K562 (cell line): ENCODE data around the gene DGKB. TPM values are rescaled to one million over a fixed set of nuclear protein-coding genes. Genes with fewer than 3 reads are reported as not detected.

Experiments
- ATAC-seq: fragments of 200-7000 bp; cut with Tn5 transposase; 3 replicates; pipeline ENCODE4 v1.9.1; 2020; ENCODE audit warnings: moderate library complexity
- BruUV-seq: library from RNA; stranded (reverse); fragments of 400-500 nt; replicated peaks from 2 replicates; lab custom pipeline; 2021; lab: Mats Ljungman, UMichigan
- CTCF ChIA-PET: fragments of 300-600 bp; formaldehyde crosslinking; extraction: SDS; loops from one replicate; lab custom pipeline; 2021; ENCODE audit warnings: low intra/inter-chr PET ratio; lab: Yijun Ruan, JAX
- POLR2A ChIA-PET: fragments of 300-600, 350-650 bp; sonication (Branson Sonifier 250); formaldehyde crosslinking; extraction: SDS; loops from one replicate; lab custom pipeline; 2021; ENCODE audit warnings: antibody characterized with exemption, inconsistent platforms; lab: Yijun Ruan, JAX
- DNase-seq, 4 experiments: peaks; one replicate each; pipeline versions ENCODE4 v3.0.0 to v3.0.0-alpha.2; 2011 to 2018; ENCODE audit warnings: low spot score in 3 of 4, mixed read lengths in 3 of 4; ENCODE audit errors: extremely low read depth in 1 of 4
- FAIRE-seq: peaks from 2 replicates; lab custom pipeline; 2011; peaks lifted over from hg19 to GRCh38; lab: Jason Lieb, UNC
- H2AFZ ChIP-seq: 2 replicates; pipeline ENCODE4 v1.6.0; 2011; ENCODE audit warnings: low read depth, low read length, control low read depth, inconsistent platforms
- H3K27ac ChIP-seq: fragments of 200-600 bp; 3 replicates; pipeline ENCODE4 v1.8.0; 2011; ENCODE audit warnings: low read depth, mild to moderate bottlenecking, control low read depth, inconsistent platforms, low read length, moderate library complexity, mixed read lengths; ENCODE audit errors: extremely low read depth
- H3K27me3 ChIP-seq, 2 experiments: fragments of 300-600 bp in 1 of 2; 2 replicates in 1 of 2; 3 replicates in 1 of 2; pipeline versions ENCODE4 v1.6.0 to v1.8.0; 2011; ENCODE audit warnings: inconsistent platforms in 2 of 2, low read length in 2 of 2, mild to moderate bottlenecking in 1 of 2, mixed read lengths in 1 of 2, moderate library complexity in 1 of 2; ENCODE audit not compliant: control insufficient read depth in 2 of 2, insufficient read depth in 2 of 2
- H3K36me3 ChIP-seq: fragments of 300-600 bp; 3 replicates; pipeline ENCODE4 v1.8.0; 2011; ENCODE audit warnings: mild to moderate bottlenecking, low read length, inconsistent platforms; ENCODE audit not compliant: control insufficient read depth, insufficient read depth
- H3K4me1 ChIP-seq, 2 experiments: fragments of 200-600 bp in 1 of 2; replicated peaks in 1 of 2; 2 replicates in 1 of 2; 3 replicates in 1 of 2; pipeline versions ENCODE4 v1.5.1 to v1.8.0; 2011; ENCODE audit warnings: inconsistent platforms in 2 of 2, low read length in 2 of 2, mild to moderate bottlenecking in 1 of 2, mixed read lengths in 1 of 2, moderate library complexity in 1 of 2; ENCODE audit not compliant: control insufficient read depth in 2 of 2, insufficient read depth in 2 of 2
- H3K4me2 ChIP-seq: 2 replicates; pipeline ENCODE4 v1.6.1; 2011; ENCODE audit warnings: low read length, control low read depth, inconsistent platforms, mixed read lengths; ENCODE audit not compliant: insufficient read depth
- H3K4me3 ChIP-seq: fragments of 200-600 bp; sonication (generic), shearing (Covaris generic); 2 replicates; pipeline ENCODE4 v1.5.1; 2016; ENCODE audit warnings: control low read depth, inconsistent platforms
- H3K79me2 ChIP-seq: fragments of 200-600 bp; 3 replicates; pipeline ENCODE4 v1.8.0; 2011; ENCODE audit warnings: low read length, inconsistent platforms; ENCODE audit not compliant: control insufficient read depth, insufficient read depth
- H3K9ac ChIP-seq, 2 experiments: 2 replicates each; pipeline versions ENCODE4 v1.6.0 to v1.6.1; 2011; ENCODE audit warnings: low read depth in 2 of 2, low read length in 2 of 2, control low read depth in 1 of 2, inconsistent platforms in 1 of 2, mild to moderate bottlenecking in 1 of 2, mixed read lengths in 1 of 2; ENCODE audit not compliant: insufficient read depth in 1 of 2
- H3K9me1 ChIP-seq: one replicate; pipeline ENCODE4 v1.6.0; 2011; ENCODE audit warnings: inconsistent platforms, mild to moderate bottlenecking, low read length, moderate library complexity; ENCODE audit not compliant: control insufficient read depth, insufficient read depth
- H3K9me3 ChIP-seq: replicated peaks from 2 replicates; pipeline ENCODE4 v1.5.1; 2011; ENCODE audit warnings: low read depth, low read length, inconsistent platforms; ENCODE audit not compliant: control insufficient read depth, insufficient read depth
- H4K20me1 ChIP-seq: replicated peaks from 2 replicates; pipeline ENCODE4 v1.6.1; 2011; ENCODE audit warnings: low read length, inconsistent platforms, mixed read lengths; ENCODE audit not compliant: control insufficient read depth, insufficient read depth
- CHD7 ChIP-seq: fragments of 200-600 bp; sonication (generic); IDR thresholded peaks from one replicate; pipeline ENCODE4 v1.6.1; 2012; ENCODE audit warnings: mild to moderate bottlenecking, low read depth, low read length, inconsistent platforms
- GTF2A2 ChIP-seq: IDR thresholded peaks from 2 replicates; pipeline ENCODE4 v1.6.1; 2016; ENCODE audit warnings: mild to moderate bottlenecking, missing genetic modification characterization, missing compliant biosample characterization
- PURB ChIP-seq: sonication (generic); formaldehyde crosslinking; IDR thresholded peaks from 2 replicates; pipeline ENCODE4 v1.9.0; 2021; ENCODE audit warnings: low read depth, mild to moderate bottlenecking, missing genetic modification reagents
- SNIP1 ChIP-seq: fragments of 450-650 bp; IDR thresholded peaks from 2 replicates; pipeline ENCODE4 v1.7.1; 2017; ENCODE audit warnings: low read depth, mild to moderate bottlenecking
- TARDBP ChIP-seq: fragments of 450-650 bp; IDR thresholded peaks from 2 replicates; pipeline ENCODE4 v1.6.1; 2016
- ZBTB8A ChIP-seq: fragments of 450-650 bp; IDR thresholded peaks from 2 replicates; pipeline ENCODE4 v1.6.1; 2018; ENCODE audit warnings: mild to moderate bottlenecking, moderate library complexity; ENCODE audit not compliant: partially characterized antibody
- ZKSCAN8 ChIP-seq: fragments of 200-800 bp; sonication (Bioruptor generic); IDR thresholded peaks from 2 replicates; pipeline ENCODE4 v1.6.1; 2016; ENCODE audit warnings: missing genetic modification characterization, missing compliant biosample characterization
- ZNF511 ChIP-seq: sonication (generic); formaldehyde crosslinking; IDR thresholded peaks from 2 replicates; pipeline ENCODE4 v1.8.0; 2022; ENCODE audit warnings: mild to moderate bottlenecking, missing genetic modification reagents
- ZNF696 ChIP-seq: fragments of 250-450 bp; sonication (Bioruptor Pico); conservative IDR thresholded peaks from 2 replicates; pipeline ENCODE4 v1.4.0; 2020; ENCODE audit warnings: mild to moderate bottlenecking, moderate library complexity
- WGBS: fragments of 100-300 bp; shearing (Covaris generic); methylation state at CpG from one replicate; pipeline ENCODE4 v1.1.6; 2016; ENCODE audit warnings: low coverage, mixed read lengths; ENCODE audit not compliant: insufficient coverage; ENCODE audit errors: missing lambda C conversion rate; 5-methylcytosine and 5-hydroxymethylcytosine counted together
- in situ Hi-C: fragments of 300-500 bp; cut with MboI; formaldehyde crosslinking; loops from 4 replicates; pipeline ENCODE4 v1.15.0; 2018; ENCODE audit warnings: inconsistent platforms, mixed read lengths
- intact Hi-C: fragments of 100-400 bp; cut with micrococcal nuclease; formaldehyde crosslinking; loops from 2 replicates; pipeline ENCODE4 v1.14.2; 2022
- polyA plus RNA-seq, 8 experiments: library from polyadenylated mRNA; depleted of rRNA in 4 of 8; stranded (reverse) in 5 of 8; unstranded in 3 of 8; fragments of >200 nt; fragmentation: Nextera tagmentation in 2 of 8; fragmentation: Illumina TruSeq in 1 of 8; extraction: Ambion mirVana in 2 of 8; extraction: Trizol in 1 of 8; gene quantifications; 2 replicates each; pipeline versions ENCODE4 v1.2.1 to v1.2.3, GENCODE V29; 2011 to 2014; ENCODE audit warnings: inconsistent platforms in 1 of 8, missing spikeins in 1 of 8
- total RNA-seq, 7 experiments: library from RNA; depleted of rRNA in 6 of 7; stranded (reverse); fragments of >200 nt in 6 of 7; fragmentation: Illumina TruSeq in 2 of 7; extraction: Trizol in 2 of 7; gene quantifications; 2 replicates each; pipeline versions ENCODE4 v1.2.1 to v1.2.3, GENCODE V29; 2011 to 2021; ENCODE audit warnings: low replicate concordance in 1 of 7

DGKB gene
- total and polyA plus RNA-seq, 9 of the 15 experiments (the other 6 are each of a cell fraction or from before 2014, with no cell fraction given) = 0.01 TPM; not detected in 8

- no peaks in the 10 kb centered on the region for H3K79me2 ChIP-seq
- no peaks in the 10 kb centered on the region for H3K9me1 ChIP-seq
- H3K36me3 ChIP-seq = no peaks in the 10 kb centered on the region
- in situ Hi-C loops (no loop called here), intact Hi-C loops (no loop called here)
- no TSS peak for BruUV-seq
- 0% methylated on average over 2 of the region's 4 CpGs for WGBS
- no peaks in the 10 kb centered on the region; the same call in 1 of the 2 replicates for H3K9me3 ChIP-seq
- DNase-seq = no peak
- H3K27me3 ChIP-seq = no peaks in the 10 kb centered on the region
- FAIRE-seq = no peak
- TF ChIP-seq TARDBP = no peak
- no peak for TF ChIP-seq ZBTB8A
- no peak for TF ChIP-seq ZNF511 (CRISPR knock-in tag)
- TF ChIP-seq CHD7 = no peak
- TF ChIP-seq ZNF696 (CRISPR knock-in tag) = no peak
- no peak for TF ChIP-seq GTF2A2 (tag)
- TF ChIP-seq SNIP1 = no peak
- no peak for TF ChIP-seq ZKSCAN8 (CRISPR knock-in tag)
- no peak for TF ChIP-seq PURB (CRISPR knock-in tag)
- H4K20me1 ChIP-seq = no peaks in the 10 kb centered on the region
- H3K4me1 ChIP-seq = no peaks in the 10 kb centered on the region
- H3K4me3 ChIP-seq = no peak overlapping the region
- ATAC-seq = no peak
- H3K4me2 ChIP-seq = no peak overlapping the region
- no peak overlapping the region for H3K27ac ChIP-seq
- POLR2A ChIA-PET = no interaction called here
- CTCF ChIA-PET = no interaction called here
- no peak overlapping the region for H2AFZ ChIP-seq
- H3K9ac ChIP-seq = no peak overlapping the region
Measured at GRCh38 chr7:14740606-14741005, 161.9 kb downstream of the DGKB start.
